Midbrain (tissue), 1 donor: ENCODE data around the gene PDC.
"Not testable (repeated sequence)": the region's sequence is repeated elsewhere in the genome, so short reads cannot be mapped to it uniquely, and the experiment has no call there.

Source experiments
- DNase-seq: peaks from one replicate; lab custom pipeline; 2025; lab: John Stamatoyannopoulos, UW

PDC gene

DNA sequence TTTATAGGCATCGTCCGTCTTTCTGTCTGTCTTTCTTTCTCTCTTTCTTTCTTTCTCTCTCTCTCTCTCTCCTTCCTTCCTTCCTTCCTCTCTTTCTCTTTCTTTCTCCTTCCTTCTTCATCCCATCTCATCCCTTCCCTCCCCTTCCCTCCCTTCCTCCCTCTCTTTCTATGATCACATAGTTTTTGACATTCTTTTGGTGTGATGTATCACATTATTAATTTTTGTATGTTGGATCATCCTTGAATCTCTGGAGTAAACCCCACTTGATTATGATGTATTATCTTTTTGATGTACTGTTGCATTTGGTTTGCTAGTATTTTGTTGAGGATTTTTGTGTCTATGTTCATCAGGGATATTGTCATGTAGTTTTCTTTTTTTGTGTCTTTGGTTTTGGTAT is 59.5 kb downstream of the PDC start:
- DNase-seq, result not testable (repeated sequence)
